Liver (tissue), 9 donors: ENCODE data around the gene UGT2B7. TPM values are rescaled to one million over a fixed set of nuclear protein-coding genes. Genes with fewer than 3 reads are reported as not detected.
A peak's percentile ranks its signal among the peaks of the same experiment; 100 is the strongest.
"Not testable (repeated sequence)": the region's sequence is repeated elsewhere in the genome, so short reads cannot be mapped to it uniquely, and the experiment has no call there.

ENCODE experiments used
- DNase-seq: peaks from one replicate; pipeline ENCODE4 v3.0.0-alpha.2; 2017; ENCODE audit warnings: low spot score
- H3K27ac ChIP-seq, 2 donors: one replicate each; pipeline ENCODE4 v1.7.0; 2013; ENCODE audit warnings: inconsistent platforms in 2 of 2, low read length in 2 of 2, control low read depth in 1 of 2, low read depth in 1 of 2, mild to moderate bottlenecking in 1 of 2
- H3K27me3 ChIP-seq, 4 donors: one replicate each; pipeline versions ENCODE4 v1.6.1 to v1.7.0; 2013; ENCODE audit warnings: low read length in 3 of 4, inconsistent platforms in 1 of 4, mild to moderate bottlenecking in 1 of 4, moderate library complexity in 1 of 4; ENCODE audit not compliant: control insufficient read depth in 4 of 4, insufficient read depth in 4 of 4
- H3K36me3 ChIP-seq, 4 donors: one replicate each; pipeline versions ENCODE4 v1.6.1 to v1.7.0; 2013; ENCODE audit warnings: low read length in 3 of 4, mild to moderate bottlenecking in 3 of 4, low read depth in 1 of 4, moderate library complexity in 1 of 4; ENCODE audit not compliant: control insufficient read depth in 4 of 4, insufficient read depth in 3 of 4
- H3K4me1 ChIP-seq, 4 donors: one replicate each; pipeline versions ENCODE4 v1.6.1 to v1.7.0; 2013; ENCODE audit warnings: low read length in 3 of 4, mild to moderate bottlenecking in 3 of 4, moderate library complexity in 1 of 4; ENCODE audit not compliant: control insufficient read depth in 4 of 4, insufficient read depth in 4 of 4
- H3K4me3 ChIP-seq, 3 donors: one replicate each; pipeline versions ENCODE4 v1.6.1 to v1.7.0; 2013; ENCODE audit warnings: low read length in 3 of 3, control low read depth in 1 of 3, low read depth in 1 of 3, mild to moderate bottlenecking in 1 of 3
- H3K9ac ChIP-seq, 2 donors: one replicate each; pipeline ENCODE4 v1.7.0; 2013; ENCODE audit warnings: low read length in 2 of 2, mild to moderate bottlenecking in 2 of 2, moderate library complexity in 2 of 2, control low read depth in 1 of 2, low read depth in 1 of 2
- H3K9me3 ChIP-seq, 4 donors: one replicate each; pipeline versions ENCODE4 v1.6.1 to v1.7.0; 2013; ENCODE audit warnings: low read length in 3 of 4; ENCODE audit not compliant: control insufficient read depth in 4 of 4
- EGR1 ChIP-seq, 2 donors: IDR thresholded peaks; 2 replicates each; pipeline ENCODE4 v1.6.1; 2016 to 2018; ENCODE audit warnings: antibody characterized with exemption in 2 of 2, low read depth in 2 of 2
- FOXA2 ChIP-seq: IDR thresholded peaks from 2 replicates; pipeline ENCODE4 v1.6.1; 2016; ENCODE audit warnings: antibody characterized with exemption
- GABPA ChIP-seq, 2 donors: IDR thresholded peaks in 1 of 2; conservative IDR thresholded peaks in 1 of 2; 2 replicates each; pipeline ENCODE4 v1.6.1; 2016; ENCODE audit warnings: antibody characterized with exemption in 2 of 2, mild to moderate bottlenecking in 1 of 2, moderate library complexity in 1 of 2
- HNF4A ChIP-seq, 2 donors: conservative IDR thresholded peaks; 2 replicates each; pipeline ENCODE4 v1.6.1; 2016; ENCODE audit warnings: antibody characterized with exemption in 2 of 2, mild to moderate bottlenecking in 2 of 2
- JUND ChIP-seq, 2 donors: IDR thresholded peaks; 2 replicates each; pipeline ENCODE4 v1.6.1; 2016; ENCODE audit warnings: antibody characterized with exemption in 2 of 2
- RAD21 ChIP-seq, 2 donors: IDR thresholded peaks; 2 replicates each; pipeline ENCODE4 v1.6.1; 2016; ENCODE audit warnings: antibody characterized with exemption in 2 of 2, mild to moderate bottlenecking in 2 of 2
- RXRA ChIP-seq, 2 donors: IDR thresholded peaks; 2 replicates each; pipeline ENCODE4 v1.6.1; 2017 to 2018; ENCODE audit warnings: antibody characterized with exemption in 2 of 2, mild to moderate bottlenecking in 1 of 2
- TAF1 ChIP-seq: conservative IDR thresholded peaks from 2 replicates; pipeline ENCODE4 v1.6.1; 2016; ENCODE audit warnings: antibody characterized with exemption, mild to moderate bottlenecking
- WGBS: extraction: QIAGEN DNeasy Blood & Tissue Kit; methylation state at CpG from one replicate; pipeline ENCODE4 v1.1.7; 2013; 5-methylcytosine and 5-hydroxymethylcytosine counted together
- polyA plus RNA-seq, 2 donors: library from polyadenylated mRNA; stranded (reverse) in 1 of 2; unstranded in 1 of 2; fragments of 200-250 nt in 1 of 2; fragments of >200 nt in 1 of 2; fragmentation: Nextera tagmentation in 1 of 2; extraction: Ambion mirVana in 1 of 2; gene quantifications; one replicate each; pipeline versions ENCODE4 v1.2.1 to v1.2.3, GENCODE V29; 2013 to 2015
- total RNA-seq, 2 donors: library from RNA; depleted of rRNA; stranded (reverse); fragments of >200 nt; gene quantifications; one replicate each; pipeline ENCODE4 v1.2.3, GENCODE V29; 2014
- TF ChIP-seq, protein P1 (sequence below): IDR thresholded peaks from 2 replicates; pipeline ENCODE4 v1.6.1; 2016; ENCODE audit warnings: antibody characterized with exemption
- TF ChIP-seq, protein P2 (sequence below): IDR thresholded peaks from 2 replicates; pipeline ENCODE4 v1.6.1; 2016; ENCODE audit warnings: antibody characterized with exemption, mild to moderate bottlenecking
- TF ChIP-seq, protein P3 (sequence below): fragments of 150-350 bp; IDR thresholded peaks from 2 replicates; pipeline ENCODE4 v1.5.1; 2017; ENCODE audit warnings: improper control_type of control experiment, low read depth, low read length; ENCODE audit not compliant: missing input control
- TF ChIP-seq, protein P4 (sequence below): IDR thresholded peaks from 2 replicates; pipeline ENCODE4 v1.6.1; 2016; ENCODE audit warnings: antibody characterized with exemption
- donor health status: healthy.
- donor health status: healthy.
- donor health status: healthy.
- donor health status: healthy.
- donor health status: healthy.

Gene UGT2B7
- total and polyA plus RNA-seq, 4 donors: 5.9 to 198 (median 164) TPM

DNA sequence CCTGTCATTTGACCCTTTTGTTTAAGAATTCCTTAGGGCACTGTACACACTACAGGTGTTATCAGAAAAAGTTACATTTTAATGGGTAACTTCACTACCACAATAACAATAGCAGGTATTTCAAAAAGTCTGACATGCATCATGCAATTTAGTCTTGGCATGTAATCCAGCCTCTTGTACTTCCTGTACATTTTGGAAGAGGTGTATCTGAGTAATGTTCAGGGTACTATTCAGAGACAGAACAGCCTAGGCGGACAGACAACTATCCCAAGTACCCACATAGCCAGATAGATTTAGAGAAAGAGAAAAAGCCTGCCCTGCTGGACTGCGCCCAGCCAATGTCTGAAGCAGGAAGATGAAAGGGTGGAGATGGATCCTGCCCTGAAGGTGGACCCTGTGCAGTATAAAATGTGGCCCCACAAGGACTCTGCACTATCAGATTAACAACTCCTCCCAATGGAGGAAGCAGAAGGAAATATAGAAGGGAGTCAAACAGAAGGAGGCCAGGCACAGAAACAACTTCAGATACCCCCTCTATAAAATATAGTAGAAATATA is 8.5 kb downstream of the UGT2B7 start:
- Histone ChIP-seq H3K4me3 (no peak overlapping the region), H3K4me1 (peaks cover 0 to 21% (median 10%) of the 10 kb centered on the region in 4 donors), H3K9ac (no peak overlapping the region), H3K27ac (peak overlapping the region in 1 of 2 donors; percentile 19), H3K27me3 (no peaks in the 10 kb centered on the region), H3K36me3 (peaks cover 0 to 18% (median 7%) of the 10 kb centered on the region in 4 donors), H3K9me3 (no peaks in the 10 kb centered on the region)
- 85% methylated on average over 2 of the region's 2 CpGs for WGBS
- TF ChIP-seq HNF4A (conservative IDR thresholded peaks at IDR 0.05) (peak in 1 of 2 donors; percentile 28), FOXA2 (no peak)
- DNase-seq: no peak

DNA sequence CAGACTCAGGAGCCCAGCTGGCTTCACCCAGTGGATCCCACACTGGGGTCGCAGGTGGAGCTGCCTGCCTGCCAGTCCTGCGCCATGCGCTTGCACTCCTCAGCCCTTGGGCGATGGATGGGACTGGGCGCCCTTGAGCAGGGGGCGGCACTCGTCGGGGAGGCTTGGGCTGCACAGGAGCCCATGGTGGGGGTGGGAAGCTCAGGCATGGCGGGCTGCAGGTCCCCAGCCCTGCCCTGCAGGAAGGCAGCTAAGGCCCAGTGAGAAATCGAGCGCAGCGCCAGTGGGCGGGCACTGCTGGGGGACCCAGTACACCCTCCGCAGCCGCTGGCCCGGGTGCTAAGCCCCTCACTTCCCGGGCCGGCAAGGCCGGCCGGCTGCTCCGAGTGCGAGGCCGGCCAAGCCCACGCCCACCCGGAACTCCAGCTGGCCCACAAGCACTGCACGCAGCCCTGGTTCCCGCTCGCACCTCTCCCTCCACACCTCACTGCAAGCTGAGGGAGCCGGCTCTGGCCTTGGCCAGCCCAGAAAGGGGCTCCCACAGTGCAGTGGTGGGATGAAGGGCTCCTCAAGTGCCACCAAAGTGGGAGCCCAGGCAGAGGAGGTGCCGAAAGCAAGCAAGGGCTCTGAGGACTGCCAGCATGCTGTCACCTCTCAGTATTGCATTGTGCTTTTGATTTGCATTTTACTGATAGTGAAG is 19.0 kb downstream of the UGT2B7 start:
- not testable (repeated sequence) for H3K27me3 ChIP-seq, DNase-seq, H3K4me1 ChIP-seq, H3K4me3 ChIP-seq, H3K9me3 ChIP-seq, H3K27ac ChIP-seq, H3K9ac ChIP-seq
- 96% methylated on average over 30 of the region's 30 CpGs for WGBS
- H3K36me3 ChIP-seq: peaks cover 0 to 13% (median 0%) of the 10 kb centered on the region in 4 donors

DNA sequence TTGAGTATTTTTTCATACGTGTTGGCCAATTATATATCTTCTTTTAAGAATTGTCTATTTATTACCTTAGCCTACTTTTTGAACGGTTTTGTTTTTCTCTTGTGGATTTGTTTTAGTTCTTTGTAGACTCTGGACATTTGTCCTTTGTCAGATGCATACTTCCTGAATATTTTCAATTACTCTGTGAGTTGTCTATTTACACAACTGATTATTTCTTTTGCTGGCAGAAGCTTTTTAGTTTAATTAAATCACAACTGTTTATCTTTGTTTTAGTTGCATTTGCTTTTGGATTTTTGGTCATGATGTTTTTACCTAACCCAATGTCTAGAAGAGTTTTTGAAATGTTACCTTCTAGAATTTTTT is 19.6 kb downstream of the UGT2B7 start:
- H3K36me3 ChIP-seq: peaks cover 0 to 12% (median 0%) of the 10 kb centered on the region in 4 donors
- TF ChIP-seq, protein P1, sequence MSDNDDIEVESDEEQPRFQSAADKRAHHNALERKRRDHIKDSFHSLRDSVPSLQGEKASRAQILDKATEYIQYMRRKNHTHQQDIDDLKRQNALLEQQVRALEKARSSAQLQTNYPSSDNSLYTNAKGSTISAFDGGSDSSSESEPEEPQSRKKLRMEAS: no peak
- TF ChIP-seq, protein P2, sequence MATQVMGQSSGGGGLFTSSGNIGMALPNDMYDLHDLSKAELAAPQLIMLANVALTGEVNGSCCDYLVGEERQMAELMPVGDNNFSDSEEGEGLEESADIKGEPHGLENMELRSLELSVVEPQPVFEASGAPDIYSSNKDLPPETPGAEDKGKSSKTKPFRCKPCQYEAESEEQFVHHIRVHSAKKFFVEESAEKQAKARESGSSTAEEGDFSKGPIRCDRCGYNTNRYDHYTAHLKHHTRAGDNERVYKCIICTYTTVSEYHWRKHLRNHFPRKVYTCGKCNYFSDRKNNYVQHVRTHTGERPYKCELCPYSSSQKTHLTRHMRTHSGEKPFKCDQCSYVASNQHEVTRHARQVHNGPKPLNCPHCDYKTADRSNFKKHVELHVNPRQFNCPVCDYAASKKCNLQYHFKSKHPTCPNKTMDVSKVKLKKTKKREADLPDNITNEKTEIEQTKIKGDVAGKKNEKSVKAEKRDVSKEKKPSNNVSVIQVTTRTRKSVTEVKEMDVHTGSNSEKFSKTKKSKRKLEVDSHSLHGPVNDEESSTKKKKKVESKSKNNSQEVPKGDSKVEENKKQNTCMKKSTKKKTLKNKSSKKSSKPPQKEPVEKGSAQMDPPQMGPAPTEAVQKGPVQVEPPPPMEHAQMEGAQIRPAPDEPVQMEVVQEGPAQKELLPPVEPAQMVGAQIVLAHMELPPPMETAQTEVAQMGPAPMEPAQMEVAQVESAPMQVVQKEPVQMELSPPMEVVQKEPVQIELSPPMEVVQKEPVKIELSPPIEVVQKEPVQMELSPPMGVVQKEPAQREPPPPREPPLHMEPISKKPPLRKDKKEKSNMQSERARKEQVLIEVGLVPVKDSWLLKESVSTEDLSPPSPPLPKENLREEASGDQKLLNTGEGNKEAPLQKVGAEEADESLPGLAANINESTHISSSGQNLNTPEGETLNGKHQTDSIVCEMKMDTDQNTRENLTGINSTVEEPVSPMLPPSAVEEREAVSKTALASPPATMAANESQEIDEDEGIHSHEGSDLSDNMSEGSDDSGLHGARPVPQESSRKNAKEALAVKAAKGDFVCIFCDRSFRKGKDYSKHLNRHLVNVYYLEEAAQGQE: no peak
- TF ChIP-seq GABPA (IDR thresholded peaks at IDR 0.05 in 1 of 2, conservative IDR thresholded peaks at IDR 0.05 in 1 of 2) (no peak), EGR1 (IDR thresholded peaks at IDR 0.05; ENCODE audit: low read depth in 2 of 2) (no peak), TAF1 (no peak), RXRA (IDR thresholded peaks at IDR 0.05) (no peak), RAD21 (IDR thresholded peaks at IDR 0.05) (no peak), JUND (IDR thresholded peaks at IDR 0.05) (no peak)
- TF ChIP-seq, protein P3, sequence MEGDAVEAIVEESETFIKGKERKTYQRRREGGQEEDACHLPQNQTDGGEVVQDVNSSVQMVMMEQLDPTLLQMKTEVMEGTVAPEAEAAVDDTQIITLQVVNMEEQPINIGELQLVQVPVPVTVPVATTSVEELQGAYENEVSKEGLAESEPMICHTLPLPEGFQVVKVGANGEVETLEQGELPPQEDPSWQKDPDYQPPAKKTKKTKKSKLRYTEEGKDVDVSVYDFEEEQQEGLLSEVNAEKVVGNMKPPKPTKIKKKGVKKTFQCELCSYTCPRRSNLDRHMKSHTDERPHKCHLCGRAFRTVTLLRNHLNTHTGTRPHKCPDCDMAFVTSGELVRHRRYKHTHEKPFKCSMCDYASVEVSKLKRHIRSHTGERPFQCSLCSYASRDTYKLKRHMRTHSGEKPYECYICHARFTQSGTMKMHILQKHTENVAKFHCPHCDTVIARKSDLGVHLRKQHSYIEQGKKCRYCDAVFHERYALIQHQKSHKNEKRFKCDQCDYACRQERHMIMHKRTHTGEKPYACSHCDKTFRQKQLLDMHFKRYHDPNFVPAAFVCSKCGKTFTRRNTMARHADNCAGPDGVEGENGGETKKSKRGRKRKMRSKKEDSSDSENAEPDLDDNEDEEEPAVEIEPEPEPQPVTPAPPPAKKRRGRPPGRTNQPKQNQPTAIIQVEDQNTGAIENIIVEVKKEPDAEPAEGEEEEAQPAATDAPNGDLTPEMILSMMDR: no peak
- TF ChIP-seq, protein P4, sequence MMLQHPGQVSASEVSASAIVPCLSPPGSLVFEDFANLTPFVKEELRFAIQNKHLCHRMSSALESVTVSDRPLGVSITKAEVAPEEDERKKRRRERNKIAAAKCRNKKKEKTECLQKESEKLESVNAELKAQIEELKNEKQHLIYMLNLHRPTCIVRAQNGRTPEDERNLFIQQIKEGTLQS: no peak
- no peaks in the 10 kb centered on the region for H3K27me3 ChIP-seq
- H3K4me1 ChIP-seq: peaks cover 0 to 3% (median 1%) of the 10 kb centered on the region in 4 donors
- H3K9ac ChIP-seq: no peak overlapping the region
- H3K4me3 ChIP-seq: no peak overlapping the region
- 26% methylated on average over 2 of the region's 2 CpGs for WGBS
- no peak for DNase-seq
- H3K27ac ChIP-seq: peak overlapping the region in 1 of 2 donors; percentile 50
- H3K9me3 ChIP-seq: peaks cover 0 to 2% (median 0%) of the 10 kb centered on the region in 4 donors
